GM10266 (cell line): ENCODE results near the gene IQCB1.
"Not testable (repeated sequence)": the region's sequence is repeated elsewhere in the genome, so short reads cannot be mapped to it uniquely, and the experiment has no call there.

Experiments used
- DNase-seq: peaks from one replicate; pipeline ENCODE4 v3.0.0; 2012; ENCODE audit errors: extremely low spot score
- TF ChIP-seq, protein P1 (sequence below): IDR thresholded peaks from 2 replicates; pipeline ENCODE4 v1.5.1; 2012; ENCODE audit warnings: mild to moderate bottlenecking, low read depth; ENCODE audit not compliant: control insufficient read depth, insufficient read depth; ENCODE audit errors: missing control alignments

The IQCB1 gene, protein sequence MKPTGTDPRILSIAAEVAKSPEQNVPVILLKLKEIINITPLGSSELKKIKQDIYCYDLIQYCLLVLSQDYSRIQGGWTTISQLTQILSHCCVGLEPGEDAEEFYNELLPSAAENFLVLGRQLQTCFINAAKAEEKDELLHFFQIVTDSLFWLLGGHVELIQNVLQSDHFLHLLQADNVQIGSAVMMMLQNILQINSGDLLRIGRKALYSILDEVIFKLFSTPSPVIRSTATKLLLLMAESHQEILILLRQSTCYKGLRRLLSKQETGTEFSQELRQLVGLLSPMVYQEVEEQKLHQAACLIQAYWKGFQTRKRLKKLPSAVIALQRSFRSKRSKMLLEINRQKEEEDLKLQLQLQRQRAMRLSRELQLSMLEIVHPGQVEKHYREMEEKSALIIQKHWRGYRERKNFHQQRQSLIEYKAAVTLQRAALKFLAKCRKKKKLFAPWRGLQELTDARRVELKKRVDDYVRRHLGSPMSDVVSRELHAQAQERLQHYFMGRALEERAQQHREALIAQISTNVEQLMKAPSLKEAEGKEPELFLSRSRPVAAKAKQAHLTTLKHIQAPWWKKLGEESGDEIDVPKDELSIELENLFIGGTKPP

DNA sequence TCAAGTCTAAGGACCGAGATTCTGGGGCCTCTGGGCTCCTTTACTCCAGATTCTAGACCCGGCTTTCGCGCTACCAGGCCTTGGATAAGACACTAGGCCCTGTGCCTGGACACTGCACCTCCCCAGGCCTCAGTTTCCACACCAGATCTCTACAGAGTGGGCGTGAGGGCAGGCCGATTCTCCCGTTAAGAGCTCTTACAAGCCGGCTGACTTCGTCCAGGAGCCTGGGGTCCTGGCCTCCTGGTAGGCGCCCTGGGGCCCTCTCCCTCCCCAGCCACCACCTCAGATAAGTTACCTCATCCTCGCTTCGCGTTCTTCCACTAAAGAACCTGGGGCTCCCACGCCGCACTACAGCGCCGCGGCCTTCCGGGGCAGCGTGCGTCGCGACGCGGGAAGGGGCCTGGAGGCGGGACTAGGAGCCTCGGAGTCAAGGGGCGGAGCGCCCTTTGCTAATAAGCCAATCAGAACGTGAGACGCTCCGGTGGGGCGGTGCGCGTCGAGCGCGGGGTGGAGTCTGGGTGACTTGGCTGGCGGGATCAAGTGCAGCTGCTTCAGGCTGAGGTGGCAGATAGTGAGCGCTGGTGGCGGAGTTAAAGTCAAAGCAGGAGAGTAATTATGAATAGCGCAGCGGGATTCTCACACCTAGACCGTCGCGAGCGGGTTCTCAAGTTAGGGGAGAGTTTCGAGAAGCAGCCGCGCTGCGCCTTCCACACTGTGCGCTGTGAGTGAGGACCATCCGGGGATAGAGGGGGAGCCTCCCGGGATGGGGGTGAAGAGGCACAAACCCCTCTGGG is at the start of gene IQCB1, which contains the start of gene EAF2:
Gene IQCB1, minus strand, starts transcription at position 390 of the 794 bp plus-strand sequence. CDS start 6,100 bp downstream, outside the sequence.
Gene EAF2, plus strand, starts transcription at position 539 of the 794 bp plus-strand sequence. Its CDS starts 77 bp downstream, at position 616.
- TF ChIP-seq, protein P1, sequence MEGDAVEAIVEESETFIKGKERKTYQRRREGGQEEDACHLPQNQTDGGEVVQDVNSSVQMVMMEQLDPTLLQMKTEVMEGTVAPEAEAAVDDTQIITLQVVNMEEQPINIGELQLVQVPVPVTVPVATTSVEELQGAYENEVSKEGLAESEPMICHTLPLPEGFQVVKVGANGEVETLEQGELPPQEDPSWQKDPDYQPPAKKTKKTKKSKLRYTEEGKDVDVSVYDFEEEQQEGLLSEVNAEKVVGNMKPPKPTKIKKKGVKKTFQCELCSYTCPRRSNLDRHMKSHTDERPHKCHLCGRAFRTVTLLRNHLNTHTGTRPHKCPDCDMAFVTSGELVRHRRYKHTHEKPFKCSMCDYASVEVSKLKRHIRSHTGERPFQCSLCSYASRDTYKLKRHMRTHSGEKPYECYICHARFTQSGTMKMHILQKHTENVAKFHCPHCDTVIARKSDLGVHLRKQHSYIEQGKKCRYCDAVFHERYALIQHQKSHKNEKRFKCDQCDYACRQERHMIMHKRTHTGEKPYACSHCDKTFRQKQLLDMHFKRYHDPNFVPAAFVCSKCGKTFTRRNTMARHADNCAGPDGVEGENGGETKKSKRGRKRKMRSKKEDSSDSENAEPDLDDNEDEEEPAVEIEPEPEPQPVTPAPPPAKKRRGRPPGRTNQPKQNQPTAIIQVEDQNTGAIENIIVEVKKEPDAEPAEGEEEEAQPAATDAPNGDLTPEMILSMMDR = peak; percentile 12
- DNase-seq = peak; percentile 94

DNA sequence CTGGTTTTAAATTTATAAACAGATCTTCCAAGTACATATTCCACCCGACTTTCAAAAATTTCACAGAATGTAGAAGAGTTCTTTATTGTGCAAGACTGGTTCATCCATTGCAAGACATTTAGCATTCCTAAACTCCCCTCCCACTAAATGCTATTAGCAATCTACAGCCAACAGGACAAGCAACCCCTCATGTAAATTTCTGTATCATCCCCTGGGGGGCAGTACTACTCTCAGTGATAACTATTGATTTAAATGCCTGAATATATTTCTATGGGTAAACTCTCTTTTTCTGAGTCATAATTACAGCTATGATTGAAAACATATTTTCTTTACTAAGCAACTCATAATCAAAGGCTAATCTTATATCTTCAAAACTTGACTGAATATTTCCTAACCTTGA is 48.6 kb upstream of the IQCB1 start:
- TF ChIP-seq, protein P1 = peak; percentile 21
- no peak for DNase-seq

DNA sequence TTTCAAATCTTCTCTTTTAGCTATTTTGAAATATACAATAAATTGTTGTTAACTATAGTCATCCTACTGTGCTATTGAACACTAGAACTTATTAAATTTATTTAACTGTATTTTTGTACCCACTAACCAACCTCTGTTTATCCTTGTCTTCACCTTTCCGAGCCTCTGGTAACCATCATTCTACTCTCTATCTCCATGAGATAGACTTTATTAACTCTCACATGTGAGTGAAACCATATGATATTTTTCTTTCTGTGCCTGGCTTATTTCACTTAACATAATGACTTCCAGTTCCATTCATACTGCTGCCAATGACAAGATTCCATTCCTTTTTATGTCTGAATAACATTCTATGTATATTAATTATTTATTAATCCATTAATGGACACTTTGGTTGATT is 43.6 kb upstream of the IQCB1 start:
- DNase-seq = no peak
- TF ChIP-seq, protein P1 = no peak

DNA sequence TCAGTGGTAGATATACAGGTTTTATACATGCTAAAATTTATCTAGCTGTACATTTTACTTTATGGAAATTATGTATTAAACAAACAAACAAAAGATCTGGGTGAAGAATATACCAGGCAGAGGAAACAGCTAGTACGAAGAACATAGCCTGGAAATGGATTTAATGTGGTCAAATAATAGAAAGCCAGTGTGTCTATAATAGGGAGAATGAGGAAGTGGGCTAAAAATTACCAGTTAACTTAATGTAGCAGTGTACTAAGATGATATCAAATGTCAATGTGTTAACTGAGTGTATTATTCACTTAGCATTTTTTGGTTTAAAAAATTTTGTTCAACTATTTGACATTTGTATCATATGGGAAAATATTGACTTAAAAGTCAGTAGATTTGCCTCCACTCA is 36.6 kb upstream of the IQCB1 start:
- no peak for DNase-seq

DNA sequence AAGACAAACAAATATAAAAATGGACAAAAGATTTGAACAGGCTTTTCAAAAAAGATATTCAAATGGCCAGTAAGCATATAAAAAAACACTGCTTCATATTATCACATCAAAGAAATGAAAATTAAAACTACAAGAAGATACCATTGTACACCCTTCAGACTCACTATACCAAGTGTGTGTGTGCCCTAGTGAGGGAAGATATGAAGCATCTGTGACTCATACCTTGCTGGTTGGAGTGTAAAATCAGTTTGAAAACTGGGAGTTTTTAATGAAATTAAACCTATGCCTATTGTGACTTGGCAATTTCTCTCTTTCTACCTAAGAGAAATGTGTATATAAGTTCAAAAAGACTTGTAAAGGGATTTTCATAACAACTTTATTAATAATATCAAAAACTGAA is 35.9 kb upstream of the IQCB1 start:
- DNase-seq = no peak
- TF ChIP-seq, protein P1 = no peak

More for the DNA sequence above, 36.6 kb upstream of the IQCB1 start:
- TF ChIP-seq, protein P1 = no peak

DNA sequence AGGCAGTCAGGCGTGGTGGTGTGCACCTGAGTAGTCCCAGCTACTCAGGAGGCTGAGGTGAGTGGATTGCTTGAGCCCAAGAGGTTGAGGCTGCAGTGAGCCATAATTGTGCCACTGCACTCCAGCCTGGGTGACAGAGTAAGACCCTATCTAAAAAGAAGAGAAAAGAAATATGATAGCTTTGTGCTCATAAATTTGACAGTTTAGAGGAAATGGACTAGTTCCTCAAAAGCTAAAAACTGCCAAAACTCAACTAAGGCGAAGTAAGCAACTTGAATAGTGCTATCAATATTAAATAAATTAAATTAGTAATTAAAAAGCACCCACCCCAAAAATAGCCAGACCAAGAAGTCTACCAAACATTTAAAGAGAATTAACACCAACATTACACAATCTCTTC is 34.9 kb upstream of the IQCB1 start:
- DNase-seq = no peak
- TF ChIP-seq, protein P1 = no peak

DNA sequence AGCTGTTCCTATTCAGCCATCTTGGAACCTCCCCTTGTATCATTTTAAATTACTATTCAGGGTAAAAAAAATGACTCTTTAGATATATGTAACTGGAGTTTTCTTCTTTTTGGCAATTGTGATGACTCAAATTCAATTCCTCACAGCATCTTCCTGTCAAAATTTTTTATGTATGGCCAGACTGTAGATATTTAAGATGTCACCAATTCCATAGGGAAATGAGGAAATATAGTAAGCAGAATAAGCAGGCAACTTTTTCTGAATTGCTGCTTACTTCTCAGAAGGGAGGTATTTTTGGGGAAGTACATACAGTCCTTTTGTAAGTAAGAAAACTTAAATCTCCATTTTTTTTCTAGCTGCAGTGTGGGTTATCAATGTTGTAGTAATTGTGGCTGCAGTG is 28.9 kb upstream of the IQCB1 start:
- TF ChIP-seq, protein P1 = no peak
- DNase-seq = no peak

DNA sequence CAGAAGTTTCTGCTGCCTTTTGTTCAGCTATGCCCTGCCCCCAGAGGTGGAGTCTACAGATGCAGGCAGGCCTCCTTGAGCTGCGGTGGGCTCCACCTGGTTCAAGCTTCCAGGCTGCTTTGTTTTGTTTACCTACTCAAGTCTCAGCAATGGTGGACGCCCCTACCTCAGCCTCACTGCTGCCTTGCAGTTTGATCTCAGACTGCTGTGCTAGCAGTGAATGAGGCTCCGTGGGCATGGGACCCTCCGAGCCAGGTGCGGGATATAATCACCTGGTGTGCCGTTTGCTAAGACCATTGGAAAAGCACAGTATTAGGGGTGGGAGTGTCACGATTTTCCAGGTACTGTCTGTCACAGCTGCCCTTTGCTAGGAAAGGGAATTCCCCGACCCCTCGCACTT is 28.4 kb upstream of the IQCB1 start:
- not testable (repeated sequence) for DNase-seq

DNA sequence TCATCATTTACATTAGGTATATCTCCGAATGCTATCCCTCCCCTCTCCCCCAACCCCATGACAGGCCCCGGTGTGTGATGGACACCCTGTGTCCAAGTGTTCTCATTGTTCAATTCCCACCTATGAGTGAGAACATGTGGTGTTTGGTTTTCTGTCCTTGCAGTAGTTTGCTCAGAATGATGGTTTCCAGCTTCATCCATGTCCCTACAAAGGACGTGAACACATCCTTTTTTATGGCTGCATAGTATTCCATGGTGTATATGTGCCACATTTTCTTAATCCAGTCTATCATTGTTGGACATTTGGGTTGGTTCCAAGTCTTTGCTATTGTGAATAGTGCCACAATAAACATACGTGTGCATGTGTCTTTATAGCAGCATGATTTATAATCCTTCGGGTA is 22.9 kb upstream of the IQCB1 start:
- not testable (repeated sequence) for DNase-seq
